Testis (tissue), 3 donors: ENCODE results near the gene PRKAR1A. TPM values are rescaled to one million over a fixed set of nuclear protein-coding genes. Genes with fewer than 3 reads are reported as not detected.
"Not testable (repeated sequence)": the region's sequence is repeated elsewhere in the genome, so short reads cannot be mapped to it uniquely, and the experiment has no call there.

Source experiments
- DNase-seq: peaks from one replicate; pipeline ENCODE4 v3.0.0-alpha.2; 2019
- H3K27ac ChIP-seq, 2 donors: fragments of 200-600 bp; sonication (generic); one replicate each; pipeline ENCODE4 v1.5.1; 2019
- H3K27me3 ChIP-seq: fragments of 200-600 bp; sonication (generic); one replicate; pipeline ENCODE4 v1.5.1; 2019
- H3K36me3 ChIP-seq: fragments of 200-600 bp; sonication (generic); one replicate; pipeline ENCODE4 v1.5.1; 2017; ENCODE audit warnings: low read depth; ENCODE audit errors: missing control alignments
- H3K4me1 ChIP-seq: fragments of 200-600 bp; sonication (generic); one replicate; pipeline ENCODE4 v1.5.1; 2019
- H3K4me3 ChIP-seq, 2 donors: fragments of 200-600 bp; sonication (generic); one replicate each; pipeline ENCODE4 v1.5.1; 2017 to 2019
- H3K9me3 ChIP-seq: fragments of 200-600 bp; sonication (generic); one replicate; pipeline ENCODE4 v1.5.1; 2017
- POLR2A ChIP-seq: fragments of 450-650 bp; IDR thresholded peaks from one replicate; pipeline ENCODE4 v1.6.1; 2017; ENCODE audit warnings: antibody characterized with exemption, mild to moderate bottlenecking, moderate library complexity
- WGBS, 2 donors: methylation state at CpG; one replicate each; pipeline ENCODE4 v1.1.5; 2018; 5-methylcytosine and 5-hydroxymethylcytosine counted together
- intact Hi-C: fragments of 100-400 bp; cut with DNase I; formaldehyde crosslinking; loops from one replicate; pipeline ENCODE4 v1.15.1; 2023; ENCODE audit warnings: low total_unique reads
- polyA plus RNA-seq: library from polyadenylated mRNA; stranded (reverse); fragments of 350-450 nt; fragmentation: Illumina TruSeq; extraction: RNeasy Lipid Tissue Mini Kit (QIAGEN cat#74804); gene quantifications from one replicate; pipeline ENCODE4 v1.2.3, GENCODE V29; 2014; ENCODE audit warnings: low read depth, low replicate concordance; ENCODE audit not compliant: insufficient read depth
- total RNA-seq, 2 donors: library from RNA; depleted of rRNA; stranded (reverse); fragments of >200 nt; gene quantifications; one replicate each; pipeline ENCODE4 v1.2.3, GENCODE V29; 2016
- TF ChIP-seq, protein P1 (sequence below), 3 experiments: fragments of 450-650 bp in 2 of 3; fragments of 200-600 bp in 1 of 3; sonication (generic) in 1 of 3; IDR thresholded peaks; one replicate each; pipeline ENCODE4 v1.5.1; 2016 to 2019; ENCODE audit warnings: antibody characterized with exemption in 3 of 3, mild to moderate bottlenecking in 2 of 3, moderate library complexity in 1 of 3

PRKAR1A gene
- total and polyA plus RNA-seq, 3 donors from 2014 or later: 279 to 375 (median 319) TPM

DNA sequence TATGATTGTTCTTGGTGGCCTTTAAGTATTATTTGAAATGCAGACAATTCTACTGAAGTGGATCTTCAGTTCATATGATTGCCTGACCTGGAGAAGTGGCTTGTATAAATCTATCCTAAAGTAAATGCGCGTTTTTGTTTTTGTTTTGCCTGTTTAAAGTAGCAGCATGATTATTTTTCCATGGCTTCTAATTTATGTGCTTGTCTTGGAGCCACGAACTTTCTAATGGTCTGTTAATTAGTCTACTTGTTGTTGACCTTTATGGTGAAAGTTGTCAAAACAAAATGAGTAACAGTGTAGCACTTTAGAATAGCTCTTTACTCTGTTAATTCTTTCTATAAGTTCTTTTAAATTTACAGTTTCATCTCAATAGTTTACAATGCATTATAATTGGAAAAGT is 1.7 kb downstream of the PRKAR1A start:
- no peaks in the 10 kb centered on the region for H3K27me3 ChIP-seq
- WGBS, 2 donors: 4 to 8% methylated on average over 3 of the region's 3 CpGs
- H3K27ac ChIP-seq: peak overlapping the region; percentile 98 to 99
- H3K4me3 ChIP-seq: peak overlapping the region; percentile 94 to 98
- no peak for TF ChIP-seq POLR2A
- TF ChIP-seq, protein P1, sequence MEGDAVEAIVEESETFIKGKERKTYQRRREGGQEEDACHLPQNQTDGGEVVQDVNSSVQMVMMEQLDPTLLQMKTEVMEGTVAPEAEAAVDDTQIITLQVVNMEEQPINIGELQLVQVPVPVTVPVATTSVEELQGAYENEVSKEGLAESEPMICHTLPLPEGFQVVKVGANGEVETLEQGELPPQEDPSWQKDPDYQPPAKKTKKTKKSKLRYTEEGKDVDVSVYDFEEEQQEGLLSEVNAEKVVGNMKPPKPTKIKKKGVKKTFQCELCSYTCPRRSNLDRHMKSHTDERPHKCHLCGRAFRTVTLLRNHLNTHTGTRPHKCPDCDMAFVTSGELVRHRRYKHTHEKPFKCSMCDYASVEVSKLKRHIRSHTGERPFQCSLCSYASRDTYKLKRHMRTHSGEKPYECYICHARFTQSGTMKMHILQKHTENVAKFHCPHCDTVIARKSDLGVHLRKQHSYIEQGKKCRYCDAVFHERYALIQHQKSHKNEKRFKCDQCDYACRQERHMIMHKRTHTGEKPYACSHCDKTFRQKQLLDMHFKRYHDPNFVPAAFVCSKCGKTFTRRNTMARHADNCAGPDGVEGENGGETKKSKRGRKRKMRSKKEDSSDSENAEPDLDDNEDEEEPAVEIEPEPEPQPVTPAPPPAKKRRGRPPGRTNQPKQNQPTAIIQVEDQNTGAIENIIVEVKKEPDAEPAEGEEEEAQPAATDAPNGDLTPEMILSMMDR (IDR thresholded peaks at IDR 0.05): no peak
- no peaks in the 10 kb centered on the region for H3K36me3 ChIP-seq
- intact Hi-C loops: no loop called here
- peaks cover 37% of the 10 kb centered on the region for H3K4me1 ChIP-seq
- DNase-seq: no peak
- H3K9me3 ChIP-seq: no peaks in the 10 kb centered on the region

DNA sequence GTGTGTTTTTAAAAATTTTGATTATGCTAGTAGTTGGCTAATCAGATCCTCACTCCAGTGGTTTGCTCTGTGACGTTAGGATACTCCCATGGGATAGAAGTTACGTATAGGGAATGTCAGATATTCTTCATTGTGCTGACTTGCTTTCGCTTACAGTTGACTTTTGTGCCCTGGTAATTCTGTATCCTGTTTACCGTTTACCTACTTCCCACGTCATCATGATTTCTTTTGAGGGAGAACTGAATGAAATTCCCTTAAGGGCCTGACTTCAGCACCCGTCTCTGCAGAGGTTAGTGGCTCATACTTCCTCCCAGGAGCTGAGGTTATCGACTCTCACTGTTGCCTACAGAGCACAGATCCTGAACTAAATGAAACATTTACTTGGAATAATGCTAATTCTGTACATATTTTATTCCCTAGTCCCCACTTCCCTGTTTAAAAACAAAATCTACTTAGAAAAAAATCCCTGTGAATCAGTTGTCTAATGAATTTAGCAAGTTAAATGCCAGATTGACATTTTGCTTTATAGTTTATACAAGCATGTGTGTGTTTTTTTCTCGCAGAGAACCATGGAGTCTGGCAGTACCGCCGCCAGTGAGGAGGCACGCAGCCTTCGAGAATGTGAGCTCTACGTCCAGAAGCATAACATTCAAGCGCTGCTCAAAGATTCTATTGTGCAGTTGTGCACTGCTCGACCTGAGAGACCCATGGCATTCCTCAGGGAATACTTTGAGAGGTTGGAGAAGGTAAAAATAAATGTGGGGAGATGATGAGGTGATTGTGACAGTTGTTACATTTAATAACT is 2.8 kb downstream of the PRKAR1A start:
- WGBS, 2 donors: 13 to 19% methylated on average over 15 of the region's 15 CpGs
- H3K4me1 ChIP-seq: peaks cover 27% of the 10 kb centered on the region
- peak; percentile 63 for DNase-seq
- peak overlapping the region; percentile 94 to 98 for H3K4me3 ChIP-seq
- no peaks in the 10 kb centered on the region for H3K36me3 ChIP-seq
- H3K9me3 ChIP-seq: no peaks in the 10 kb centered on the region
- H3K27me3 ChIP-seq: no peaks in the 10 kb centered on the region
- intact Hi-C loops: no loop called here
- H3K27ac ChIP-seq: peak overlapping the region; percentile 98 to 99
- TF ChIP-seq, protein P1 (IDR thresholded peaks at IDR 0.05): no peak
- TF ChIP-seq POLR2A: no peak

DNA sequence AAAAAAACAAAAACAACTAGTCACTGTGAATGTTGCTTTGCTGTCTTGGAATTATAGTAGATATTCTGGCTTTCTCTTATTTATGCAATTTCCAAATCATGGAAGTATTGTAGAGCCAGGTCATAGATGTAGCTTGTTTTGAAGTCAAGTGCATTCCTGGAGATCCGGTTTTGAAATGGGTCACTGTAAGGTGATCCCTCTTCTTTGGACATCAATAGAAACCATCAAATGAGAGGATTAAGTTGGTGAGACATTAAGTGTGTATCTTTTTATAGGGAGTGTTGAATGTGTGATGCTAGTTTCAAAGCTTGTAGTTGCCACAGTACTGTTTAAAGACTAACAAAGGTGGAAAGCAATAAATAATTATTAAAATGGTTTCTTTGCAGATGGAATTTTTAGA is 4.5 kb downstream of the PRKAR1A start:
- no peaks in the 10 kb centered on the region for H3K9me3 ChIP-seq
- DNase-seq: no peak
- TF ChIP-seq, protein P1 (IDR thresholded peaks at IDR 0.05): no peak
- no peak for TF ChIP-seq POLR2A
- intact Hi-C loops: no loop called here
- H3K4me3 ChIP-seq: no peak overlapping the region
- H3K4me1 ChIP-seq: peaks cover 21% of the 10 kb centered on the region
- H3K36me3 ChIP-seq: no peaks in the 10 kb centered on the region
- H3K27me3 ChIP-seq: no peaks in the 10 kb centered on the region
- H3K27ac ChIP-seq: no peak overlapping the region
- 66 to 71% methylated on average over 1 of the region's 1 CpG for WGBS, 2 donors

DNA sequence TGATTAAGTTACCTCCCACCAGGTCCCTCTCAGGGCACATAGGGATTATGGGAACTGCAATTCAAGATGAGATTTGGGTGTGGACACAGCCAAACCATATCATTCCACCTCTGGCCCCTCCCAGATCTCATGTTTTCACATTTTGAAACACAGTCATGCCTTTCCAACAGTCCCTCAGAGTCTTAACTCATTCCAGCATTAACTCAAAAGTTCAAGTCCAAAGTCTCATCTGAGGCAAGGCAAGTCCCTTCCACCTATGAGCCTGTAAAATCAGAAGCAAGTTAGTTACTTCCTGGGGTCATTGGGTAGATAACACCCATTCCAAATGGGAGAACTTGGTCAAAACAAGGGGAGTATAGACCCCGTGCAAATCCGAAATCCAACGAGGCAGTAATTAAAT is 5.4 kb downstream of the PRKAR1A start:
- intact Hi-C loops, DNase-seq, H3K27ac ChIP-seq, H3K9me3 ChIP-seq, H3K27me3 ChIP-seq, H3K4me3 ChIP-seq, H3K36me3 ChIP-seq: not testable (repeated sequence)
- peaks cover 28% of the 10 kb centered on the region for H3K4me1 ChIP-seq
- WGBS, 2 donors: 85 to 93% methylated on average over 3 of the region's 3 CpGs

DNA sequence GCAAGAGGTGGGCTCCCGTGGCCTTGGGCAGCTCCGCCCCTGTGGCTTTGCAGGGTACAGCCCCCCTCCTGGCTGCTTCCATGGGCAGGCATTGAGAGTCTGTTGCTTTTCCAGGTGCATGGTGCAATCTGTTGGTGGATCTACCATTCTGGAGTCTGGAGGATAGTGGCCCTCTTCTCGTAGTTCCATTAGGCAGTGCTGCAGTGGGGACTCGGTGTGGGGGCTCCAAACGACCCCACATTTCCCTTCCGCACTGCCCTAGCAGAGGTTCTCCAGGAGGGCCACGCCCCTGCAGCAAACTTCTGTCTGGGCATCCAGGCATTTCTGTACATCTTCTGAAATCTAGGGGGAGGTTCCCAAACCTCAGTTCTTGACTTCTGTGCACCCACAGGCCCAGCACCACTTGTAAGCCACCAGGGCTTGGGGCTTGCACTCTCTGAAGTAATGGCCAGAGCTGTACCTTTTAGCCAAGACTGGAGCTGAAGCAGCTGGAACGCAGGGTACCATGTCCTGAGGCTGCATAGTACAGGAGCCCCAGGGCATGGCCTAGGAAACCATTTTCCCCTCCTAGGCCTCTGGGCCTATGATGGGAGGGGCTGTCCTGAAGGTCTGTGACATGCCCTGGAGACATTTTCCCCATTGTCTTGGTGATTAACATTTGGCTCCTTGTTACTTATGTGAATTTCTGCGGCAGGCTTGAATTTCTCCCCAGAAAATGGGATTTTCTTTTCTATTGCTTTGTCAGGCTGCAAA is 6.0 kb downstream of the PRKAR1A start:
- DNase-seq: no peak
- Histone ChIP-seq H3K36me3 (no peaks in the 10 kb centered on the region), H3K27me3 (no peaks in the 10 kb centered on the region), H3K4me3 (no peak overlapping the region), H3K27ac (no peak overlapping the region), H3K9me3 (no peaks in the 10 kb centered on the region), H3K4me1 (peaks cover 34% of the 10 kb centered on the region)
- no peak for TF ChIP-seq POLR2A
- TF ChIP-seq, protein P1 (IDR thresholded peaks at IDR 0.05): no peak
- intact Hi-C loops: no loop called here
- 93 to 99% methylated on average over 5 to 9 of the region's 9 CpGs for WGBS, 2 donors

DNA sequence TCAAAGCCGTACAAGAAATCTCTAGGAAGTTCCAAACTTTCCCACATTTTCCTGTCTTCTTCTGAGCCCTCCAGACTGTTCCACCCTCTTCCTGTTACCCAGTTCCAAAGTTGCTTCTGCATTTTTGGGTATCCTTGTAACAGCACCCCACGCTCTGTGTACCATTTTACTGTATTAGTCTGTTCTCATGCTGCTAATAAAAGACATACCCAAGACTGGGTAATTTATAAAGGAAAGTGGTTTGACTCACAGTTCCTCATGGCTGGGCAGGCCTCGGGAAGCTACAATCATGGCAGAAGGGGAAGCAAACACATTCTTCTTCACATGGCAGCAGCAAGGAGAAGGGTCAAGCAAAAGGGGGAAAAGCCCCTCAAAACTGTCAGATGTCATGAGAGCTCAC is 6.8 kb downstream of the PRKAR1A start:
- H3K4me3 ChIP-seq, intact Hi-C loops, H3K9me3 ChIP-seq, DNase-seq, H3K27ac ChIP-seq, H3K36me3 ChIP-seq, H3K27me3 ChIP-seq: not testable (repeated sequence)
- H3K4me1 ChIP-seq: peaks cover 32% of the 10 kb centered on the region
- 80 to 88% methylated on average over 3 of the region's 3 CpGs for WGBS, 2 donors
